Parathyroid adenoma (tissue), 2 donors: ENCODE results near the gene ZNF324.
"Not testable (repeated sequence)": the region's sequence is repeated elsewhere in the genome, so short reads cannot be mapped to it uniquely, and the experiment has no call there.

Experiments
- H2AFZ ChIP-seq: fragments of 300-600 bp; sonication (generic); one replicate; pipeline ENCODE4 v1.7.0; 2017; ENCODE audit warnings: antibody characterized with exemption, mild to moderate bottlenecking
- H3K27ac ChIP-seq: fragments of 300-600 bp; sonication (generic); one replicate; pipeline ENCODE4 v1.7.0; 2017
- H3K27me3 ChIP-seq: fragments of 300-600 bp; sonication (generic); one replicate; pipeline ENCODE4 v1.7.0; 2017; ENCODE audit warnings: low read length; ENCODE audit not compliant: control insufficient read depth, insufficient read depth
- H3K36me3 ChIP-seq: fragments of 300-600 bp; sonication (generic); one replicate; pipeline ENCODE4 v1.7.0; 2017; ENCODE audit warnings: low read length; ENCODE audit not compliant: control insufficient read depth, insufficient read depth
- H3K4me1 ChIP-seq: fragments of 300-600 bp; sonication (generic); one replicate; pipeline ENCODE4 v1.7.0; 2017; ENCODE audit warnings: control low read depth
- H3K4me2 ChIP-seq: fragments of 300-600 bp; sonication (generic); one replicate; pipeline ENCODE4 v1.7.0; 2017; ENCODE audit warnings: low read length
- H3K4me3 ChIP-seq: fragments of 300-600 bp; sonication (generic); one replicate; pipeline ENCODE4 v1.7.0; 2017; ENCODE audit warnings: low read depth, low read length
- H3K79me2 ChIP-seq: fragments of 300-600 bp; sonication (generic); one replicate; pipeline ENCODE4 v1.7.0; 2017; ENCODE audit warnings: control low read depth
- H3K9ac ChIP-seq: fragments of 300-600 bp; sonication (generic); one replicate; pipeline ENCODE4 v1.7.0; 2017; ENCODE audit warnings: mild to moderate bottlenecking
- H3K9me3 ChIP-seq: fragments of 300-600 bp; sonication (generic); one replicate; pipeline ENCODE4 v1.7.0; 2017; ENCODE audit warnings: low read length; ENCODE audit not compliant: control insufficient read depth
- CTCF ChIP-seq: fragments of 300-600 bp; sonication (generic); IDR thresholded peaks from one replicate; pipeline ENCODE4 v1.7.0; 2017; ENCODE audit warnings: antibody characterized with exemption, mild to moderate bottlenecking
- donor health status: primary hyperparathyroidism.

ZNF324 gene

GRCh38 chr19:58479736-58480480 is 13.0 kb downstream of the ZNF324 start:
- H3K4me1 ChIP-seq, result peaks cover 12% of the 10 kb centered on the region
- no peaks in the 10 kb centered on the region for H3K79me2 ChIP-seq
- no peak overlapping the region for H3K4me3 ChIP-seq
- no peaks in the 10 kb centered on the region for H3K9me3 ChIP-seq
- no peak overlapping the region for H3K27ac ChIP-seq
- no peak overlapping the region for H3K9ac ChIP-seq
- TF ChIP-seq CTCF, result no peak
- H2AFZ ChIP-seq, result no peak overlapping the region
- no peaks in the 10 kb centered on the region for H3K27me3 ChIP-seq
- H3K36me3 ChIP-seq, result no peaks in the 10 kb centered on the region
- no peak overlapping the region for H3K4me2 ChIP-seq

- no peaks in the 10 kb centered on the region for H3K36me3 ChIP-seq
- no peaks in the 10 kb centered on the region for H3K27me3 ChIP-seq
- no peak overlapping the region for H3K4me3 ChIP-seq
- no peak for TF ChIP-seq CTCF
- H3K9me3 ChIP-seq, result no peaks in the 10 kb centered on the region
- no peak overlapping the region for H3K9ac ChIP-seq
- no peaks in the 10 kb centered on the region for H3K79me2 ChIP-seq
- H2AFZ ChIP-seq, result no peak overlapping the region
- H3K4me2 ChIP-seq, result no peak overlapping the region
- peaks cover 8% of the 10 kb centered on the region for H3K4me1 ChIP-seq
- H3K27ac ChIP-seq, result no peak overlapping the region
Measured at GRCh38 chr19:58480481-58480830, 13.6 kb downstream of the ZNF324 start.

GRCh38 chr19:58480831-58481230 is 14.0 kb downstream of the ZNF324 start:
- H3K79me2 ChIP-seq, result no peaks in the 10 kb centered on the region
- H3K4me1 ChIP-seq, result peaks cover 8% of the 10 kb centered on the region
- no peak overlapping the region for H3K9ac ChIP-seq
- no peak for TF ChIP-seq CTCF
- H3K4me2 ChIP-seq, result no peak overlapping the region
- no peak overlapping the region for H3K27ac ChIP-seq
- H3K9me3 ChIP-seq, result no peaks in the 10 kb centered on the region
- H2AFZ ChIP-seq, result no peak overlapping the region
- no peaks in the 10 kb centered on the region for H3K27me3 ChIP-seq
- no peak overlapping the region for H3K4me3 ChIP-seq
- H3K36me3 ChIP-seq, result no peaks in the 10 kb centered on the region

DNA sequence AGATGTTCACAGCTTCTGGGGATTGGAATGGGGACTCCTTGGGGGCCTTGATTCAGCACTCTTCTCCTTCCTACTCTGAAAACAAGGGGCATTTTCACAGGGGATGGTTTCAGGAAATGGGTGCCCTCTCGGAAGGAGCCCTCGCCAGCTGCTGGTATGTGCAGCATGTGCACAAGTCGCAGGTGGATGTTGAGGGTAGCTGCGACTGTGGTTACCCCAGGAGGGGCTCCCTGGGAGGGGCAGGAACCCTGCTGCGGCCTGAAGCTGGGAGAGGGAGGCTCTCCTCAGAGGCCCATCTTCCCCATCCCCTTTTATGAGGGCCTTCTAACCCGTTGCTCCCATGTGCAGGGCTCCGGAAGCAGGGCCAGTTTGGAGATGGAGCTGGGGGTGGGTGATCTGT is 15.5 kb downstream of the ZNF324 start:
- Histone ChIP-seq H3K9ac (no peak overlapping the region), H3K9me3 (no peaks in the 10 kb centered on the region), H3K27ac (no peak overlapping the region), H3K4me1 (no peaks in the 10 kb centered on the region), H3K27me3 (no peaks in the 10 kb centered on the region), H3K79me2 (no peaks in the 10 kb centered on the region), H3K4me2 (no peak overlapping the region), H2AFZ (no peak overlapping the region), H3K4me3 (no peak overlapping the region), H3K36me3 (no peaks in the 10 kb centered on the region)
- TF ChIP-seq CTCF, result no peak

GRCh38 chr19:58483776-58484175 is 16.9 kb downstream of the ZNF324 start:
- Histone ChIP-seq H3K4me2 (no peak overlapping the region), H3K79me2 (no peaks in the 10 kb centered on the region), H3K4me1 (no peaks in the 10 kb centered on the region), H3K4me3 (no peak overlapping the region), H3K36me3 (no peaks in the 10 kb centered on the region), H3K27ac (no peak overlapping the region), H3K9me3 (no peaks in the 10 kb centered on the region), H2AFZ (no peak overlapping the region), H3K27me3 (no peaks in the 10 kb centered on the region), H3K9ac (no peak overlapping the region)
- no peak for TF ChIP-seq CTCF

- not testable (repeated sequence) for H3K4me1 ChIP-seq, H3K4me2 ChIP-seq, H3K9me3 ChIP-seq, H2AFZ ChIP-seq, H3K27me3 ChIP-seq, H3K79me2 ChIP-seq, H3K4me3 ChIP-seq, H3K9ac ChIP-seq, H3K27ac ChIP-seq, H3K36me3 ChIP-seq
Measured at GRCh38 chr19:58484349-58484748, 17.5 kb downstream of the ZNF324 start.
